Hepatocyte (in vitro differentiated cells): ENCODE results near the gene ARHGEF25. TPM values are rescaled to one million over a fixed set of nuclear protein-coding genes. Genes with fewer than 3 reads are reported as not detected.

ENCODE experiments used
- DNase-seq: peaks from one replicate; pipeline ENCODE4 v3.0.0-alpha.2; 2016; ENCODE audit warnings: low spot score
- H2AFZ ChIP-seq: fragments of 200-600 bp; sonication (generic); 2 replicates; pipeline ENCODE4 v1.6.0; 2016; ENCODE audit warnings: antibody characterized with exemption, mild to moderate bottlenecking
- H3K27ac ChIP-seq: fragments of 200-600 bp; sonication (generic); 2 replicates; pipeline ENCODE4 v1.5.1; 2016; ENCODE audit warnings: mild to moderate bottlenecking
- H3K27me3 ChIP-seq: fragments of 200-600 bp; sonication (generic); 2 replicates; pipeline ENCODE4 v1.6.1; 2016
- H3K36me3 ChIP-seq: fragments of 200-600 bp; sonication (generic); replicated peaks from 2 replicates; pipeline ENCODE4 v1.5.1; 2016; ENCODE audit warnings: low read depth; ENCODE audit not compliant: insufficient read depth
- H3K4me1 ChIP-seq: fragments of 200-600 bp; sonication (generic); 2 replicates; pipeline ENCODE4 v1.5.1; 2016; ENCODE audit warnings: mild to moderate bottlenecking, moderate library complexity; ENCODE audit not compliant: insufficient read depth
- H3K4me2 ChIP-seq: fragments of 200-600 bp; sonication (generic); 2 replicates; pipeline ENCODE4 v1.6.0; 2016
- H3K4me3 ChIP-seq: fragments of 200-600 bp; sonication (generic); 2 replicates; pipeline ENCODE4 v1.5.1; 2016; ENCODE audit warnings: mild to moderate bottlenecking
- H3K79me2 ChIP-seq: fragments of 200-600 bp; sonication (generic); 2 replicates; pipeline ENCODE4 v1.6.0; 2017; ENCODE audit warnings: mild to moderate bottlenecking
- H3K9me2 ChIP-seq: fragments of 200-600 bp; sonication (generic); replicated peaks from 2 replicates; pipeline ENCODE4 v1.6.0; 2017; ENCODE audit warnings: mild to moderate bottlenecking; ENCODE audit not compliant: insufficient read depth
- H3K9me3 ChIP-seq: fragments of 200-600 bp; sonication (generic); 2 replicates; pipeline ENCODE4 v1.5.1; 2016; ENCODE audit warnings: low read depth, mild to moderate bottlenecking
- H4K20me1 ChIP-seq: fragments of 200-600 bp; sonication (generic); 2 replicates; pipeline ENCODE4 v1.6.0; 2016; ENCODE audit warnings: mild to moderate bottlenecking; ENCODE audit not compliant: insufficient read depth, poor library complexity, severe bottlenecking
- EZH2 ChIP-seq: fragments of 200-600 bp; sonication (generic); IDR thresholded peaks from 2 replicates; pipeline ENCODE4 v1.6.1; 2016; ENCODE audit warnings: antibody characterized with exemption, mild to moderate bottlenecking, borderline replicate concordance
- EZH2phosphoT487 ChIP-seq: fragments of 200-600 bp; sonication (generic); IDR thresholded peaks from one replicate; pipeline ENCODE4 v1.6.1; 2018; ENCODE audit warnings: antibody characterized with exemption, mild to moderate bottlenecking, low read depth, moderate library complexity; ENCODE audit not compliant: unreplicated experiment, severe bottlenecking
- WGBS: methylation state at CpG from one replicate; pipeline ENCODE4 v1.1.6; 2016; ENCODE audit warnings: low lambda C conversion rate; ENCODE audit errors: missing lambda C conversion rate; 5-methylcytosine and 5-hydroxymethylcytosine counted together
- polyA plus RNA-seq: library from polyadenylated mRNA; unstranded; fragments of >200 nt; fragmentation: Nextera tagmentation; extraction: Ambion mirVana; gene quantifications from 2 replicates; pipeline ENCODE4 v1.2.1, GENCODE V29; 2016
- total RNA-seq: library from RNA; depleted of rRNA; stranded (reverse); fragments of >200 nt; gene quantifications from 2 replicates; pipeline ENCODE4 v1.2.3, GENCODE V29; 2014
- TF ChIP-seq, protein P1 (sequence below): fragments of 200-600 bp; sonication (generic); IDR thresholded peaks from 2 replicates; pipeline ENCODE4 v1.5.1; 2016; ENCODE audit warnings: antibody characterized with exemption, mild to moderate bottlenecking; ENCODE audit not compliant: poor library complexity

ARHGEF25 gene
- total and polyA plus RNA-seq, 2 experiments from 2014 or later = 0.29 to 12.6 TPM

DNA sequence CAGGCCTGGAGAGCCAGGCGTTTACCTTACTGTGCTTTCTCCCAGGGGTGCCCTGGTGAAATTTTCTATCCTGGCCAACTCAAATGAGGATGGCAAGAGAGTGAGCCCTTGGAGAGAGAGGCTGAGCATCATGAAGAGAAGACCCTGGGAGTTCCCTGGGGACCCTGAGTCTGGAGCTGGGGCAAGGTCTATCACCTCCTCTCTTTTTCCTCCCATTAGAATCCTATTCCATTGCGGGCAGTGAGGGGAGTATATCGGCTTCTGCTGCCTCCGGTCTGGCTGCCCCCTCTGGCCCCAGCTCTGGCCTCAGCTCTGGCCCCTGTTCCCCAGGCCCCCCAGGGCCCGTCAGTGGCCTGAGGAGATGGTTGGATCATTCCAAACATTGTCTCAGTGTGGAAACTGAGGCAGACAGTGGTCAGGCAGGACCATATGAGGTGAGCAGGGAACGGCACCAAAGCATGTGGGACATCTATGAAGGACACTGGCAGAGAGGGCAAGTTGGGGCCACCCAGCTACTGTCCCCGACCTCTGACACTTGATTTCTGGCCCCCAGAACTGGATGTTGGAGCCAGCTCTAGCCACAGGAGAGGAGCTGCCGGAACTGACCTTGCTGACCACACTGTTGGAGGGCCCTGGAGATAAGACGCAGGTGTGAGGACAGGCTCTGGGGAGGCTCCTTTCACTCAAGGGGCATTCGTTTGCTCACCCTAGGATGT, 1.6 kb downstream of the ARHGEF25 start:
- no peaks in the 10 kb centered on the region for H3K36me3 ChIP-seq

DNA sequence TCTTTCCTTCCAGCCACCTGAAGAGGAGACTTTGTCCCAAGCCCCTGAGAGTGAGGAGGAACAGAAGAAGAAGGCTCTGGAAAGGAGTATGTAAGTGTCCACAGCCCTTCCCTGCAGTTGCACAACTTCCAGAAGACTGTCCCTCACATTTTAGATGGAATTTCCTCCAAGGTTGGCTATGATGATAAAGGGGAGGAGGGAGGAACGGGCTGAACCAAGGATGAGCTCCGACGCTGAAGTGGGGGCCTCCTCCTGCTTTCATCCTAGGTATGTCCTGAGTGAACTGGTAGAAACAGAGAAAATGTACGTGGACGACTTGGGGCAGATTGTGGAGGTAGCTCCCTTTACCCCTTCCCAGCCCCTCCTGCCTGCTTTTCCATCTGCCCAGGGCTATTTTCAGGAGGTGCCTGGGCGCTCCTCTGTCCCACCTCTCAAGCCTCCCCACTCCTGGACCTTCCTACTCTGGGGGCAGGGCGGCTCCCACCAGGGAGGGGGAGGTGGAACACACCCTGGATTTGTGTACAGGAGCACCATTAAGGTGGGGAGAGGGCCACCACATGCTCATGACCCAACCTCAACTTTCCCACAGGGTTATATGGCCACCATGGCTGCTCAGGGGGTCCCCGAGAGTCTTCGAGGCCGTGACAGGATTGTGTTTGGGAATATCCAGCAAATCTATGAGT, 2.3 kb downstream of the ARHGEF25 start:
- Histone ChIP-seq H3K9me2 (no peaks in the 10 kb centered on the region), H3K36me3 (no peaks in the 10 kb centered on the region), H3K4me2 (no peak overlapping the region), H3K9me3 (no peaks in the 10 kb centered on the region), H3K4me3 (no peak overlapping the region), H3K79me2 (no peaks in the 10 kb centered on the region), H3K4me1 (peaks cover 13% of the 10 kb centered on the region), H2AFZ (no peak overlapping the region), H4K20me1 (no peaks in the 10 kb centered on the region), H3K27me3 (peaks cover 73% of the 10 kb centered on the region), H3K27ac (no peak overlapping the region)
- TF ChIP-seq, protein P1, sequence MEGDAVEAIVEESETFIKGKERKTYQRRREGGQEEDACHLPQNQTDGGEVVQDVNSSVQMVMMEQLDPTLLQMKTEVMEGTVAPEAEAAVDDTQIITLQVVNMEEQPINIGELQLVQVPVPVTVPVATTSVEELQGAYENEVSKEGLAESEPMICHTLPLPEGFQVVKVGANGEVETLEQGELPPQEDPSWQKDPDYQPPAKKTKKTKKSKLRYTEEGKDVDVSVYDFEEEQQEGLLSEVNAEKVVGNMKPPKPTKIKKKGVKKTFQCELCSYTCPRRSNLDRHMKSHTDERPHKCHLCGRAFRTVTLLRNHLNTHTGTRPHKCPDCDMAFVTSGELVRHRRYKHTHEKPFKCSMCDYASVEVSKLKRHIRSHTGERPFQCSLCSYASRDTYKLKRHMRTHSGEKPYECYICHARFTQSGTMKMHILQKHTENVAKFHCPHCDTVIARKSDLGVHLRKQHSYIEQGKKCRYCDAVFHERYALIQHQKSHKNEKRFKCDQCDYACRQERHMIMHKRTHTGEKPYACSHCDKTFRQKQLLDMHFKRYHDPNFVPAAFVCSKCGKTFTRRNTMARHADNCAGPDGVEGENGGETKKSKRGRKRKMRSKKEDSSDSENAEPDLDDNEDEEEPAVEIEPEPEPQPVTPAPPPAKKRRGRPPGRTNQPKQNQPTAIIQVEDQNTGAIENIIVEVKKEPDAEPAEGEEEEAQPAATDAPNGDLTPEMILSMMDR = no peak
- TF ChIP-seq EZH2 (no peak), EZH2phosphoT487 (no peak)
- 86% methylated on average over 10 of the region's 10 CpGs for WGBS
- DNase-seq = no peak

More for the DNA sequence above, 1.6 kb downstream of the ARHGEF25 start:
- no peaks in the 10 kb centered on the region for H3K79me2 ChIP-seq
- H3K27ac ChIP-seq = no peak overlapping the region
- DNase-seq = no peak
- WGBS = 87% methylated on average over 10 of the region's 10 CpGs
- no peak for TF ChIP-seq EZH2
- TF ChIP-seq EZH2phosphoT487 = no peak
- TF ChIP-seq, protein P1 = no peak
- no peak overlapping the region for H2AFZ ChIP-seq
- no peaks in the 10 kb centered on the region for H3K9me2 ChIP-seq
- H3K9me3 ChIP-seq = no peaks in the 10 kb centered on the region
- no peak overlapping the region for H3K4me2 ChIP-seq
- H3K27me3 ChIP-seq = peaks cover 66% of the 10 kb centered on the region
- no peak overlapping the region for H3K4me3 ChIP-seq
- H3K4me1 ChIP-seq = peaks cover 13% of the 10 kb centered on the region
- no peaks in the 10 kb centered on the region for H4K20me1 ChIP-seq

DNA sequence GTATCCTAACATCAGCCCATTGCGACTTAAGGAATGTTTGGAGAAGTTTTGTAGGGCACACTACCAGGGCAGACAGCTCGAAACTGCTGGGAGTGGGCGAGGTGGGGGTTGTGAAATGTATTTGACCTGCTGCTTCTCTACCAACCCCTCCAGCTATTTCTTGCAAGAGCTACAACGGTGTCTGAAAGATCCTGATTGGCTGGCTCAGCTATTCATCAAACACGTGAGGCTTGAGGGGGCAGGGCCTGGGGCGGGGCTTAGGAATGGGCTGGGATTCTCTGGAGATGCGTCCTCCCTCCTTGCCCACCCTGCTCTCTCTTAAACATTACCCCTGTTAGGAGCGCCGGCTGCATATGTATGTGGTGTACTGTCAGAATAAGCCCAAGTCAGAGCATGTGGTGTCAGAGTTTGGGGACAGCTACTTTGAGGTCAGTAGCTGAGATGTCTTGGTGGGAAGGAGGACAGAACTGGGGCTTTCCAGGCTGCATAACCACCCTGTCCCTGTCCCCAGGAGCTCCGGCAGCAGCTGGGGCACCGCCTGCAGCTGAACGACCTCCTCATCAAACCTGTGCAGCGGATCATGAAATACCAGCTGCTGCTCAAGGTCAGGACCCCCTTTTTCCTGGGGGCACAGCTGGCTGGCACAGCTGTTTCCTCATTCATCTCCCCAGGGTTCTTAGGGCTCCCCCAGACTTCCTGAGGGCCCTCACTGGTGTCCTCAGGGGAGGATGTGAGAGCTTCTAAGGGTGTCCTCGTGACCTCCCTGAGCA, 3.1 kb downstream of the ARHGEF25 start:
- no peaks in the 10 kb centered on the region for H3K9me3 ChIP-seq
- no peaks in the 10 kb centered on the region for H4K20me1 ChIP-seq
- no peak overlapping the region for H3K27ac ChIP-seq
- 64% methylated on average over 14 of the region's 14 CpGs for WGBS
- peaks cover 16% of the 10 kb centered on the region for H3K4me1 ChIP-seq
- peaks cover 81% of the 10 kb centered on the region for H3K27me3 ChIP-seq
- no peak overlapping the region for H3K4me2 ChIP-seq
- no peak for DNase-seq
- TF ChIP-seq EZH2 = no peak
- H3K9me2 ChIP-seq = no peaks in the 10 kb centered on the region
- H3K4me3 ChIP-seq = no peak overlapping the region
- H3K36me3 ChIP-seq = no peaks in the 10 kb centered on the region
- H2AFZ ChIP-seq = no peak overlapping the region
- H3K79me2 ChIP-seq = no peaks in the 10 kb centered on the region
